K562 (cell line): Measurements from ENCODE around the gene DIP2A. TPM values are rescaled to one million over a fixed set of nuclear protein-coding genes. Genes with fewer than 3 reads are reported as not detected.

Experiments used
- ATAC-seq: fragments of 200-7000 bp; cut with Tn5 transposase; 3 replicates; pipeline ENCODE4 v1.9.1; 2020; ENCODE audit warnings: moderate library complexity
- BruUV-seq: library from RNA; stranded (reverse); fragments of 400-500 nt; replicated peaks from 2 replicates; lab custom pipeline; 2021; lab: Mats Ljungman, UMichigan
- CTCF ChIA-PET: fragments of 300-600 bp; formaldehyde crosslinking; extraction: SDS; loops from one replicate; lab custom pipeline; 2021; ENCODE audit warnings: low intra/inter-chr PET ratio; lab: Yijun Ruan, JAX
- POLR2A ChIA-PET: fragments of 300-600, 350-650 bp; sonication (Branson Sonifier 250); formaldehyde crosslinking; extraction: SDS; loops from one replicate; lab custom pipeline; 2021; ENCODE audit warnings: antibody characterized with exemption, inconsistent platforms; lab: Yijun Ruan, JAX
- DNase-seq, 4 experiments: peaks; one replicate each; pipeline versions ENCODE4 v3.0.0 to v3.0.0-alpha.2; 2011 to 2018; ENCODE audit warnings: low spot score in 3 of 4, mixed read lengths in 3 of 4; ENCODE audit errors: extremely low read depth in 1 of 4
- FAIRE-seq: peaks from 2 replicates; lab custom pipeline; 2011; peaks lifted over from hg19 to GRCh38; lab: Jason Lieb, UNC
- H2AFZ ChIP-seq: 2 replicates; pipeline ENCODE4 v1.6.0; 2011; ENCODE audit warnings: low read depth, low read length, control low read depth, inconsistent platforms
- H3K27ac ChIP-seq: fragments of 200-600 bp; 3 replicates; pipeline ENCODE4 v1.8.0; 2011; ENCODE audit warnings: low read depth, mild to moderate bottlenecking, control low read depth, inconsistent platforms, low read length, moderate library complexity, mixed read lengths; ENCODE audit errors: extremely low read depth
- H3K27me3 ChIP-seq, 2 experiments: fragments of 300-600 bp in 1 of 2; 2 replicates in 1 of 2; 3 replicates in 1 of 2; pipeline versions ENCODE4 v1.6.0 to v1.8.0; 2011; ENCODE audit warnings: inconsistent platforms in 2 of 2, low read length in 2 of 2, mild to moderate bottlenecking in 1 of 2, mixed read lengths in 1 of 2, moderate library complexity in 1 of 2; ENCODE audit not compliant: control insufficient read depth in 2 of 2, insufficient read depth in 2 of 2
- H3K36me3 ChIP-seq: fragments of 300-600 bp; 3 replicates; pipeline ENCODE4 v1.8.0; 2011; ENCODE audit warnings: mild to moderate bottlenecking, low read length, inconsistent platforms; ENCODE audit not compliant: control insufficient read depth, insufficient read depth
- H3K4me1 ChIP-seq, 2 experiments: fragments of 200-600 bp in 1 of 2; replicated peaks in 1 of 2; 2 replicates in 1 of 2; 3 replicates in 1 of 2; pipeline versions ENCODE4 v1.5.1 to v1.8.0; 2011; ENCODE audit warnings: inconsistent platforms in 2 of 2, low read length in 2 of 2, mild to moderate bottlenecking in 1 of 2, mixed read lengths in 1 of 2, moderate library complexity in 1 of 2; ENCODE audit not compliant: control insufficient read depth in 2 of 2, insufficient read depth in 2 of 2
- H3K4me2 ChIP-seq: 2 replicates; pipeline ENCODE4 v1.6.1; 2011; ENCODE audit warnings: low read length, control low read depth, inconsistent platforms, mixed read lengths; ENCODE audit not compliant: insufficient read depth
- H3K4me3 ChIP-seq: fragments of 200-600 bp; sonication (generic), shearing (Covaris generic); 2 replicates; pipeline ENCODE4 v1.5.1; 2016; ENCODE audit warnings: control low read depth, inconsistent platforms
- H3K79me2 ChIP-seq: fragments of 200-600 bp; 3 replicates; pipeline ENCODE4 v1.8.0; 2011; ENCODE audit warnings: low read length, inconsistent platforms; ENCODE audit not compliant: control insufficient read depth, insufficient read depth
- H3K9ac ChIP-seq, 2 experiments: 2 replicates each; pipeline versions ENCODE4 v1.6.0 to v1.6.1; 2011; ENCODE audit warnings: low read depth in 2 of 2, low read length in 2 of 2, control low read depth in 1 of 2, inconsistent platforms in 1 of 2, mild to moderate bottlenecking in 1 of 2, mixed read lengths in 1 of 2; ENCODE audit not compliant: insufficient read depth in 1 of 2
- H3K9me1 ChIP-seq: one replicate; pipeline ENCODE4 v1.6.0; 2011; ENCODE audit warnings: inconsistent platforms, mild to moderate bottlenecking, low read length, moderate library complexity; ENCODE audit not compliant: control insufficient read depth, insufficient read depth
- H3K9me3 ChIP-seq: replicated peaks from 2 replicates; pipeline ENCODE4 v1.5.1; 2011; ENCODE audit warnings: low read depth, low read length, inconsistent platforms; ENCODE audit not compliant: control insufficient read depth, insufficient read depth
- H4K20me1 ChIP-seq: replicated peaks from 2 replicates; pipeline ENCODE4 v1.6.1; 2011; ENCODE audit warnings: low read length, inconsistent platforms, mixed read lengths; ENCODE audit not compliant: control insufficient read depth, insufficient read depth
- ARNT ChIP-seq, 2 experiments: fragments of 450-650 bp; IDR thresholded peaks; 2 replicates each; pipeline ENCODE4 v1.6.1; 2016; ENCODE audit warnings: mild to moderate bottlenecking in 1 of 2
- BACH1 ChIP-seq: fragments of 200-800 bp; sonication (Bioruptor generic); IDR thresholded peaks from 2 replicates; pipeline ENCODE4 v1.6.1; 2016; ENCODE audit warnings: missing genetic modification characterization, missing compliant biosample characterization
- CCNT2 ChIP-seq: IDR thresholded peaks from 2 replicates; pipeline ENCODE4 v1.6.1; 2011; ENCODE audit warnings: borderline replicate concordance, low read depth, mild to moderate bottlenecking, moderate library complexity, mixed read lengths, low read length; ENCODE audit not compliant: insufficient read length; ENCODE audit errors: extremely low read depth
- CLOCK ChIP-seq: fragments of 250-450 bp; sonication (Bioruptor Pico); IDR thresholded peaks from 2 replicates; pipeline ENCODE4 v1.4.0; 2020; ENCODE audit warnings: mild to moderate bottlenecking, moderate library complexity, borderline replicate concordance
- E2F1 ChIP-seq: sonication (generic); formaldehyde crosslinking; IDR thresholded peaks from 2 replicates; pipeline ENCODE4 v1.8.1; 2023; ENCODE audit warnings: mild to moderate bottlenecking, missing genetic modification reagents, moderate library complexity
- ELK1 ChIP-seq: sonication (generic); formaldehyde crosslinking; IDR thresholded peaks from 2 replicates; pipeline ENCODE4 v1.8.1; 2022; ENCODE audit warnings: missing genetic modification reagents
- GABPB2 ChIP-seq: fragments of 250-450 bp; sonication (Bioruptor Pico); conservative IDR thresholded peaks from 2 replicates; pipeline ENCODE4 v1.5.1; 2021; ENCODE audit warnings: mild to moderate bottlenecking
- MTA3 ChIP-seq: fragments of 450-650 bp; formaldehyde crosslinking; IDR thresholded peaks from 2 replicates; pipeline ENCODE4 v1.6.1; 2017; ENCODE audit warnings: mild to moderate bottlenecking, borderline replicate concordance
- PHF21A ChIP-seq: fragments of 450-650 bp; IDR thresholded peaks from 2 replicates; pipeline ENCODE4 v1.6.1; 2017; ENCODE audit warnings: low read depth, borderline replicate concordance
- RAD21 ChIP-seq, 2 experiments: fragments of 250-450 bp in 1 of 2; fragments of 450-650 bp in 1 of 2; sonication (Bioruptor Pico) in 1 of 2; formaldehyde crosslinking in 1 of 2; IDR thresholded peaks in 1 of 2; conservative IDR thresholded peaks in 1 of 2; 2 replicates each; pipeline versions ENCODE4 v1.4.0 to v1.8.0; 2020 to 2022; ENCODE audit warnings: mild to moderate bottlenecking in 2 of 2, moderate library complexity in 1 of 2
- RBM17 ChIP-seq: fragments of 200-400 bp; formaldehyde crosslinking; IDR thresholded peaks from 2 replicates; pipeline ENCODE4 v1.6.1; 2017; ENCODE audit warnings: low read depth, mild to moderate bottlenecking, low read length, borderline replicate concordance
- XRCC5 ChIP-seq: fragments of 200-400 bp; formaldehyde crosslinking; IDR thresholded peaks from 2 replicates; pipeline ENCODE4 v1.6.1; 2017; ENCODE audit warnings: low read depth, mild to moderate bottlenecking, low read length
- ZNF212 ChIP-seq: fragments of 450-650 bp; formaldehyde crosslinking; IDR thresholded peaks from 2 replicates; pipeline ENCODE4 v1.4.0; 2020; ENCODE audit warnings: mild to moderate bottlenecking
- ZNF324 ChIP-seq: fragments of 250-450 bp; sonication (Bioruptor Pico); IDR thresholded peaks from 2 replicates; pipeline ENCODE4 v1.4.0; 2020; ENCODE audit warnings: mild to moderate bottlenecking
- ZNF589 ChIP-seq: fragments of 200-800 bp; sonication (Bioruptor generic); IDR thresholded peaks from 2 replicates; pipeline ENCODE4 v1.6.1; 2016; ENCODE audit warnings: low read depth, missing genetic modification characterization, missing compliant biosample characterization
- WGBS: fragments of 100-300 bp; shearing (Covaris generic); methylation state at CpG from one replicate; pipeline ENCODE4 v1.1.6; 2016; ENCODE audit warnings: low coverage, mixed read lengths; ENCODE audit not compliant: insufficient coverage; ENCODE audit errors: missing lambda C conversion rate; 5-methylcytosine and 5-hydroxymethylcytosine counted together
- in situ Hi-C: fragments of 300-500 bp; cut with MboI; formaldehyde crosslinking; loops from 4 replicates; pipeline ENCODE4 v1.15.0; 2018; ENCODE audit warnings: inconsistent platforms, mixed read lengths
- intact Hi-C: fragments of 100-400 bp; cut with micrococcal nuclease; formaldehyde crosslinking; loops from 2 replicates; pipeline ENCODE4 v1.14.2; 2022
- polyA plus RNA-seq, 8 experiments: library from polyadenylated mRNA; depleted of rRNA in 4 of 8; stranded (reverse) in 5 of 8; unstranded in 3 of 8; fragments of >200 nt; fragmentation: Nextera tagmentation in 2 of 8; fragmentation: Illumina TruSeq in 1 of 8; extraction: Ambion mirVana in 2 of 8; extraction: Trizol in 1 of 8; gene quantifications; 2 replicates each; pipeline versions ENCODE4 v1.2.1 to v1.2.3, GENCODE V29; 2011 to 2014; ENCODE audit warnings: inconsistent platforms in 1 of 8, missing spikeins in 1 of 8
- total RNA-seq, 7 experiments: library from RNA; depleted of rRNA in 6 of 7; stranded (reverse); fragments of >200 nt in 6 of 7; fragmentation: Illumina TruSeq in 2 of 7; extraction: Trizol in 2 of 7; gene quantifications; 2 replicates each; pipeline versions ENCODE4 v1.2.1 to v1.2.3, GENCODE V29; 2011 to 2021; ENCODE audit warnings: low replicate concordance in 1 of 7
- TF ChIP-seq, protein P1 (sequence below): sonication (generic); formaldehyde crosslinking; IDR thresholded peaks from 2 replicates; pipeline ENCODE4 v1.8.0; 2022; ENCODE audit warnings: mild to moderate bottlenecking, missing genetic modification reagents
- TF ChIP-seq, protein P2 (sequence below): fragments of 250-450 bp; sonication (Bioruptor Pico); IDR thresholded peaks from 2 replicates; pipeline ENCODE4 v1.9.0; 2021; ENCODE audit warnings: mild to moderate bottlenecking

The DIP2A gene
- total and polyA plus RNA-seq, 9 of the 15 experiments (the other 6 are each of a cell fraction or from before 2014, with no cell fraction given), result 4.3 to 34.5 (median 20.3) TPM

DNA sequence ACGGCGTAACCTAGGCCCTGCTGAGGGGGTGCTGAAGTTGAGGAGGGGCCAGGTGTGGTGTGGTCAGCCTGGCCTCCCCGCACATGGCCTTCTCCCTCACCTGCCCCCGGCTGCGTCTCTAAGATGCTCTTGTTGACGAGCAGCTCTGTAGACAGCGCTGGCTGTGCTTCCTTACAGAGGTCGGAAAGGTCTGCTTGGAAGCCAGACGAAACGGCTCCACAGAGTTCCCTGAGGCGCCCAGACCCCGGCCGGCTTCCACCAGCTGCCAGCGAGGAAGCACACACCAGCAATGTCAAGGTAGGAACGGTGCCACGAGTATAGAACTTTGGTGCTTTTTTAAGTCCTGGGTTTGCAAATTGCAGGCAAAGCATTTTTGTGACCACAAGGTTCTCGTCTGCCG, 18.8 kb upstream of the DIP2A start:
- no TSS peak for BruUV-seq
- no peaks in the 10 kb centered on the region for H3K9me3 ChIP-seq
- H3K36me3 ChIP-seq, result peaks cover 88% of the 10 kb centered on the region
- no peak overlapping the region for H2AFZ ChIP-seq
- POLR2A ChIA-PET, result interaction anchor here (0.6 to 0.8 kb wide), 3 partner anchors 10 to 258 kb away, joined by 3 read pairs; no protein-coding TSS in a partner anchor
- intact Hi-C loops, result no loop called here
- no peaks in the 10 kb centered on the region for H3K79me2 ChIP-seq
- no peak overlapping the region for H3K4me3 ChIP-seq
- H3K27me3 ChIP-seq, result no peaks in the 10 kb centered on the region
- no peak overlapping the region for H3K9ac ChIP-seq
- no peaks in the 10 kb centered on the region for H3K9me1 ChIP-seq
- ATAC-seq, result no peak
- no peak overlapping the region for H3K27ac ChIP-seq
- WGBS, result 94% methylated on average over 18 of the region's 18 CpGs
- CTCF ChIA-PET, result no interaction called here
- FAIRE-seq, result no peak
- H4K20me1 ChIP-seq, result no peaks in the 10 kb centered on the region
- in situ Hi-C loops, result no loop called here
- no peak overlapping the region for H3K4me2 ChIP-seq
- DNase-seq, result no peak
- H3K4me1 ChIP-seq, result peaks cover 0 to 12% of the 10 kb centered on the region in 2 experiments; a peak in 3 of 5 replicates
- TF ChIP-seq CLOCK (CRISPR knock-in tag), result no peak
- no peak for TF ChIP-seq CCNT2
- TF ChIP-seq, protein P1, sequence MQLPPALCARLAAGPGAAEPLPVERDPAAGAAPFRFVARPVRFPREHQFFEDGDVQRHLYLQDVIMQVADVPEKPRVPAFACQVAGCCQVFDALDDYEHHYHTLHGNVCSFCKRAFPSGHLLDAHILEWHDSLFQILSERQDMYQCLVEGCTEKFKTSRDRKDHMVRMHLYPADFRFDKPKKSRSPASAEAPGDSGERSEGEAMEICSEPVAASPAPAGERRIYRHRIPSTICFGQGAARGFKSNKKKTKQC (CRISPR knock-in tag), result no peak
- no peak for TF ChIP-seq BACH1
- TF ChIP-seq RAD21 (CRISPR knock-in tag; conservative IDR thresholded peaks at IDR 0.05 in 1 of 2, IDR thresholded peaks at IDR 0.05 in 1 of 2), result no peak
- no peak for TF ChIP-seq XRCC5
- no peak for TF ChIP-seq GABPB2 (CRISPR knock-in tag)
- no peak for TF ChIP-seq ZNF324 (CRISPR knock-in tag)
- no peak for TF ChIP-seq PHF21A
- no peak for TF ChIP-seq ELK1
- TF ChIP-seq ARNT (IDR thresholded peaks at IDR 0.05), result no peak
- TF ChIP-seq, protein P2, sequence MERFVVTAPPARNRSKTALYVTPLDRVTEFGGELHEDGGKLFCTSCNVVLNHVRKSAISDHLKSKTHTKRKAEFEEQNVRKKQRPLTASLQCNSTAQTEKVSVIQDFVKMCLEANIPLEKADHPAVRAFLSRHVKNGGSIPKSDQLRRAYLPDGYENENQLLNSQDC (CRISPR knock-in tag), result no peak
- no peak for TF ChIP-seq RBM17
- no peak for TF ChIP-seq MTA3
- no peak for TF ChIP-seq E2F1
- no peak for TF ChIP-seq ZNF589 (CRISPR knock-in tag)
- no peak for TF ChIP-seq ZNF212 (CRISPR knock-in tag)
